GM18951 (cell line): ENCODE data around the gene RASGEF1B.

ENCODE experiments used
- POLR2A ChIP-seq: IDR thresholded peaks from 4 replicates; pipeline ENCODE4 v1.6.1; 2011; ENCODE audit warnings: mild to moderate bottlenecking; ENCODE audit not compliant: insufficient read length, insufficient read depth; ENCODE audit errors: extremely low read depth
- in situ Hi-C: fragments of 300-500 bp; cut with MboI; formaldehyde crosslinking; loops from one replicate; pipeline ENCODE4 v1.12.0; 2022; ENCODE audit warnings: low sequenced_read_pairs, mixed read lengths, inconsistent platforms; ENCODE audit not compliant: unreplicated experiment

Gene RASGEF1B

DNA sequence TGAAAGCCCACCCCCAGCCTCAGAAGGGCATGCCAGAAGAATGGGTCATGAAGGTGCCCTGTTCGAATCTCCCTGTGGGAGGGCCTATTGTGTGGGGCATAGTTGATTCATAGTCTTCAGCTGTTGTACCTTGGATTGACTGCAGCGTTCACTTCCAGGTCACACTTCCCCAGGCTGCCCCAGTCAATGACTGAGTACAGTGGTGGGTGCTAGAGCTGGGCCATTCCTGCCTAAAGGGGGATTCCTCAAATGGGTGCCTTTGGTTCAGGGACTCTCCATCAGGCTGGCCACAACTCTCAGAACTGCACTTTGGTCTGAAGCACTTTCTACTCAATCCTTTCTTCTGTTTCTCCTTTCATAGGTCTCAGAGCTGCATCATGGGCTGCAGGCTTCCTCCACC is 35.0 kb upstream of the RASGEF1B start:
- TF ChIP-seq POLR2A, result no peak
- in situ Hi-C loops, result no loop called here

DNA sequence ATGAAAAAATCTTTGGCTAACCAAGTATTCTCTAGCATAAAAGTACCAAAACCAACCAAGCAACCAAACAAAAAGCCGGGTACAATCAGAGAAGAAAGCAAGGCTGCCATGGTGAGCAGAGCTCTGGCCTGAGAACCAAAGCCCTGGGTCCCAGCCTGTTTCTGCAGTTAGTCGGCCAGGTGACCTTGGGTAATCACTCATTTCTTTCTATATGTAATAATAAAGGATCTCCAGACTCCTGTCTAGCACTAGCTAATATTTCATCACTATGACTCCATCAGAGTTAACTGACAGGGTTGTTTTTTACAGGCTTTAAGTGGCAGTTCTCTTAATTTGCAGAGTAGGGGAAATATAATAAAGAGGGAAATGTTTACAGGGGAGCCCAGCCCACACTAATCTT is 34.0 kb upstream of the RASGEF1B start:
- in situ Hi-C loops, result no loop called here
- no peak for TF ChIP-seq POLR2A

DNA sequence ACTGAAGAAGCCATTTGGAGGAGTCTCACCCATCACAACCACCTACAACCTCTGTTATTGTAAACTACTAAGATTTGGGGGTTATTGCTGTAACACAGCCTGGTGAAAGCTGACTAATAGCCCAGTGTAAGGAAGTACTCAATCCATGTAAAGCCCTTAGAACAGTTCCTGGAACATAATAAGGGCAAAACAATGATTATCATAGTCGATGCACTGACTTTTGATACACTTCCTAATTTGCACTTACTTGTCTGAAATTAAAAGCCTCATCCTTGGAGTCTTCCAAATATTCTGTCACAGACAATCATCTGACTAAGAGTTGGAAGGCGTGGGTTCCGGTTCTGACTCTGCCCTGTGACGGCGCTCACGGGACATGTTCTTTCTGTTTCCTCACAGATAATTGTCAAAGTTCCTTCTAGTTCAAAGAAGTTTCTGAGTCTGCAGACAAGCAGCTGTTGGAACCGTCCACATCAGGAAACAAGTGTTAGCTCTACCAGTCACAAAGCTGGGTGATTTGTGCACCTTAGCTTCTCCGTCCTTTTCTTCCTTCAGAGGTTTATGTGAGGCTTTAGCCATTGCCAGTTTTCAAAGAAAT is 33.4 kb upstream of the RASGEF1B start:
- no peak for TF ChIP-seq POLR2A
- in situ Hi-C loops, result no loop called here

DNA sequence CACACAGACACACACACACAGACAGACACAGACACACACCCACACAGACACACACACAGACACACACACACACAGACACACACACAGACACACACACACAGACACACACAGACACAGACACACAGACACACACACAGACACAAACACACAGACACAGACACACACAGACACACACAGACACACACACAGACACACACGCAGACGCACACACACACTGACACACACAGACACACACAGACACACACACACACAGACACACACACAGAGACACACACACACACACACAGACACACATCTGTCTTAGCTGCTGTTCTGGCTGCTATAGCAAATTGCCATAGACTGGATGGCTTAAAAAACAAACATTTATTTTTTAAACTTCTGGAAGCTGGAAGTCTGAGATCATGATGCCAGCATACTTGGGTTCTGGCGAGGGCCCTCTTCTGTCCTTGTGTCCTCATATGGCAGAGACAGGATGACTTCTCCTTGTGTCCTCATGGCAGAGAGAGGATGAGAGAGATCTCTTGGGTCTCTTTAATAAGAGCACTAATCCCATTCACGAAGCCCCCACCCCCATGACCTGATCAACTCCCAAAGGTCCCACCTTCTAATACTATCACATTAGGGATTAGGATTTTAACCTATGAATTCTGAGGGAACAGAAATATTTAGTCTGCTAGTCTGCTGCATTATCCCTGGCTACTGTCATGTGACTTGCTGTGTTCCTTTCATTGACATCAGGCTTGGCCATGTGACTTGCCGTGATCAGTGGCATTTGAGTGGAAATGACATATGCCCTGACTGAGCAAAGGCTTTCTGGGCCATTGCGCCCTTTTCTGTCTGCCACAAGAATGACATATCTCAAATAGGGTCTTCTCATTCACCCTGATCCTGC is 32.7 kb upstream of the RASGEF1B start:
- TF ChIP-seq POLR2A, result no peak
- in situ Hi-C loops, result no loop called here

DNA sequence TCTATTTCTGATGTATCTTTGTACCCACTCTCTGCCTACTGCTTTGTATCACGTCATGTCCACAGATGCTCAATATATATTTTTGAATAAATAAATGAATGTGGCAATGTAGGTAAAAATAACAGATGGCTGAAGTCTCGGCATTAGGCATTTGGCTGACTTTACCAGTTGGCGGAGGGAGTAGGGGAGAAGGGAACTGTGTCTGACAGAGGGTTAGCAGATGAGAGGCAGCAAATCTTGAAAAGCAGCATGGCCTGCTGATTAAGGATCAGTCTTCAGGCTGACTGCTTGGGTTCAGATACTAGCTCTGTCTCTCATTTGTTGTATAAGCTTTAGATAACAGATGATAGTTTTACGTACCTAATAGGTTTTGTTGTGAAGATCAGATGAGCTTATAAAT is 31.9 kb upstream of the RASGEF1B start:
- TF ChIP-seq POLR2A, result no peak
- in situ Hi-C loops, result no loop called here

DNA sequence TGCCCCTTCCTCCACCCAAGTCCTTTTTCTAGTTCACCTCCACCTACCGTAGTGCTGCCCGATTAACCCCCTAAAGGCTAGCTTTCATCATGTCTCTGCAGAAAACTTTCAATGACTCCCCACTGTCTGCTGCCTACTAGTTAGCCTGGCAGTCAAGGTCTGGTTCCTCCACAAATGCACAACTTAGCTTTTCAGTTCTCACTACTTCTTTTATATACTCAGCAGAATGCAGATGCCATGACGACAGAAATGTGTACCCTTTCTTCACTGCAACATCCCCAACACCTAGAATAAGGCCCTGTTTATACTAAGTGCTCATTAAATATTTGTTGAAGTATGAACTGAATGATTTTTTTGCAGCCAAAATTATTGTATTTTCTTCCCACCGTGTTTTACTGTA is 30.9 kb upstream of the RASGEF1B start:
- in situ Hi-C loops, result no loop called here
- TF ChIP-seq POLR2A, result no peak

DNA sequence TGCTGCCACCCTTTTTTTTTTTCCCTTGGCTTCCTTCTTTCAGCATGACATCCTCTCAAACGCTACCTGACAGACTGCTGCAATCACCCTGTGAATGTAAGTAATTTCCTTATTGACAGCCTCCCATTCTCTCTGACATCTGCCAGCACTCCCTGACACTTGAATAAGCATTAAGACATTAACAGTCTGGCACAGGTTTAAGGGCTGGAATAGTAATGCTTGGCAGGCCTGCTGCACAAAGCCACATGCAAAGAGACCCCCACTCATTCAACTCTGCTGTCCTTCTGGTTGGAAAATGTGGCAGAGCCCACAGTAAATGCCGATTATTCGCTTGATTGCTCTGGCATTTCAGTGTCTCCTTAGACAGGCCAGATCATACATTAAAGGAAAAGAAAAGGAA is 28.1 kb upstream of the RASGEF1B start:
- no peak for TF ChIP-seq POLR2A
- in situ Hi-C loops, result no loop called here

DNA sequence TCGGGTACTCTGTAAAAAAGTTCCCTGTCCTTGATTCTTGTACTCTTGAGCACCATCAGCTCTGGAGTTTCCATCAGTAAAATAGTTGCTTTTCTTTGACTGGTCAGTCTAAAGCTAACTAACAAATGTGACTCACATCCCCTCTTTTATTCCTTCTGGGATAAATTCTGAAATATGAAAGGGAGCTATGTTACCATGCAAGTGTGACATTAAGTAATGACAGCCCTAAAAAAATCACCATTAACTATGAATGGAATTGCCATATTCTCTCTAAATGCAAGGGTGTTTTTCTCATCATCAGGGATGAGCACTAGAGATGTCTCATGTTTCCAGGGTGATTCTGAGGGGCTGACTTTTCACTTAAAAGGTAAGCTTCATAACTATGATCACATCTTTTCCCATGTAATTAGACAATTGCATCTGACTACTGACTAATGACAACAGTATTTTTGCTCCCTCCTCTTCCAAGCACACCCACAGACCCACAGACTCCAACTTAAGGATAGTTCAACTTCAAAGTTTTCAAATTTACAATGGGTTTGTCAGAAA is 26.9 kb upstream of the RASGEF1B start:
- in situ Hi-C loops, result no loop called here

DNA sequence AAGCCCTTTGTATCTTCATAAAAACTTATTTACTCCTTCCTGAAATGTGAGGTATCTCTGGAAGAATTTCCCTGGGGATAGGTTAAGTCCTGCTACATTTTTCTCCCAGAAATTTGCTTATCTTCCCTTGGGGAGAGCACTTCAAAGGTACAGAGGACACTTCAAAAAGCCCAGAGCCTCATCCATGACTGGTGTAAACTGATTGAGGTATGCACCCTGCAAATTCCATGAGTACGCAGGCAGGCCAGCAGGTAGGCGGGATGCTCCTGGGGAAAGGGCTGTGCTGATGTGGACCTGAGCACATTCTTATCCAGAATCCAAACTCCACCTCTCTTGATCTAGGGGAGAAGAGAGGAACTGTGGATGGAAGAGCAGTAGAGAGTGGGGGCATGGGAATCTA is 26.3 kb upstream of the RASGEF1B start:
- no peak for TF ChIP-seq POLR2A

More for the DNA sequence above, 26.9 kb upstream of the RASGEF1B start:
- no peak for TF ChIP-seq POLR2A

DNA sequence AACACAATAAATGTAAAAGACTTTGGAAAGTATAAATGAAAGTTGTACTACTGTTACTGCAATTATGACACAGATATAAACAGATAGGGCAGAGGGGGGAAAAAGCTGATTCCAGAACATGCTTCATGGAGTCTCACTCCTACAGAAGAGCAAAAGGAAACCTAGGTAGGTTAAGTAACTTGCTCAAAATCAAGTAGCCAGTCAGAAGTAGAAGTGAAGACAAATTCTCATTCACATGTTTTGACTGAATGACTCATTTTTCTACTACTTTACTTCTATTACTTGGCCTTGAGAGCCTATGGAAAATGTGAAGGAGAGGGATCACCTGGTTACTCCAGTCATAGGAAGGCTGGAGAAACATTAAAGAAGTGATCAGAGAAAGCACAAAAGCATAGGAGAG is 23.6 kb upstream of the RASGEF1B start:
- TF ChIP-seq POLR2A, result no peak
- in situ Hi-C loops, result no loop called here

More for the DNA sequence above, 26.3 kb upstream of the RASGEF1B start:
- in situ Hi-C loops, result no loop called here

DNA sequence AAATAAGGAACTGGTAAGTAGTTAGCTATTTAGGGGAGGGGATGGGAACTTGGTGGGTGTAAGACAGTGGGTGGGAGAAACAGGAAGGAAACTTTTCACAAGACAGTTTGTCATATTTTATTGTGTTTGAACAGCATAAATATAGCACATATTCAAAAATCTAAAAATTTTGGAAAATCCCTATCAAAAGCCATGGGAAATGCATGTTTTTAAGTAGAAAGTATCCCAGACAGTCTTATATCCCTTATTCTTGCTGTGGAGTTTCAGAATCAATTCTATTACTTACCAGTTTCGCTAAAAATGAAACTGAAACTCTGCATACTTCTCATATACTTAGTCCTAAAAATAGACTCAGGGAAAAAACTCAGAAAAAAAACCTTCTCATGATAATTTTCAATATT is 22.3 kb upstream of the RASGEF1B start:
- TF ChIP-seq POLR2A, result no peak
- in situ Hi-C loops, result no loop called here

DNA sequence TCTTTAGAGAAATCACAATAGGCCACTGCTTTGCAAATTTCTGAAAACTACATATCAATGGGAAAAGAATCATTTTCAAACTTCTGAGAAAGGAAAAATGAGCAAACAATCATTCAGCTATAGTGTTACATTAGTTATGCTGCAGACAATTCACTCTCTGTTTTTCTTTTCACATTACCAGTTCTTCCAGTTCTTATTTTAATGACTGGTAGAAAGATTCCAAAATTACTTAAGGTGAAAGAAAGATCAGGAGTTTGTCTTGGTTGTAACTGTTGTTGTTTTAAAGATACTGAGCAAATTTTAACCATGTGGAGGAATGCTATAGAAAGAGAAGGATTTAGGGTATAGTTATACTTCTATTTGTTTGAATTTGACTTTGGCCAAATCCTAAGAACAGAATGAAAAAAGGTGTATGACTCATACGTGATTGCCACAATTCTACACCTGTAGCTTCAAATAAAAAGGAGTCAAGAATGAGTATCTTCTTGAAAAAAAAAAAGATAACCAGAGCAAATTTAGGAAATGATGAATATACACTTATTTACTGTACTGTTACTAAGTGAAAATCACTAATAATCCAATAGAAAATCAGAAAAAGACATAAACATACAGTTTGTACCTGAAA is 21.0 kb upstream of the RASGEF1B start:
- in situ Hi-C loops, result no loop called here
- no peak for TF ChIP-seq POLR2A

DNA sequence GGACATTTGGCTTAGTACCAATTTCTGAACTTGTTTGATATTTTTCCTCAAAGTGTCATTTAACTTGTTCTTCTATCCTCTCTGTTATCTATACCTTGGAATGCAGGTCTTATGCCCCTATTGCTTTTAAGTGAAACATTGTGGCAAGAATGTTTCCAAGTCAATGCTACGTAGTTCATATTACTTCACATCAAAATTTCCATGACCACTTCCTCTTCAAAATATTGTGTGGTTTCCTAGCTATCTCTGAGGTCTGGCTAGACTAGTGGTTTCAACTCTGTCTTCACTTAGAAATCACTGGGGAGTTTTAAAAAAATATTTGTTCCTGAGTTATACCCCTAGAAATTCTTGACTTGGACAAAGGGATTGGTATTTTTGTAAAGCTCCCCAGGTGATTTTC is 20.2 kb upstream of the RASGEF1B start:
- in situ Hi-C loops, result no loop called here
- no peak for TF ChIP-seq POLR2A
